Umbilical cord (tissue), 2 donors: ENCODE results near the gene TRERF1. TPM values are rescaled to one million over a fixed set of nuclear protein-coding genes. Genes with fewer than 3 reads are reported as not detected.

Experiments used
- DNase-seq: peaks from one replicate; pipeline ENCODE4 v3.0.0-alpha.2; 2015; ENCODE audit warnings: low spot score
- total RNA-seq: library from RNA; depleted of rRNA; stranded (reverse); fragments of >200 nt; gene quantifications from one replicate; pipeline ENCODE4 v1.2.3, GENCODE V29; 2014; ENCODE audit warnings: low replicate concordance; ENCODE audit not compliant: insufficient read depth

The TRERF1 gene
- total RNA-seq, 1 donor from 2014 or later, result 4.8 TPM

DNA sequence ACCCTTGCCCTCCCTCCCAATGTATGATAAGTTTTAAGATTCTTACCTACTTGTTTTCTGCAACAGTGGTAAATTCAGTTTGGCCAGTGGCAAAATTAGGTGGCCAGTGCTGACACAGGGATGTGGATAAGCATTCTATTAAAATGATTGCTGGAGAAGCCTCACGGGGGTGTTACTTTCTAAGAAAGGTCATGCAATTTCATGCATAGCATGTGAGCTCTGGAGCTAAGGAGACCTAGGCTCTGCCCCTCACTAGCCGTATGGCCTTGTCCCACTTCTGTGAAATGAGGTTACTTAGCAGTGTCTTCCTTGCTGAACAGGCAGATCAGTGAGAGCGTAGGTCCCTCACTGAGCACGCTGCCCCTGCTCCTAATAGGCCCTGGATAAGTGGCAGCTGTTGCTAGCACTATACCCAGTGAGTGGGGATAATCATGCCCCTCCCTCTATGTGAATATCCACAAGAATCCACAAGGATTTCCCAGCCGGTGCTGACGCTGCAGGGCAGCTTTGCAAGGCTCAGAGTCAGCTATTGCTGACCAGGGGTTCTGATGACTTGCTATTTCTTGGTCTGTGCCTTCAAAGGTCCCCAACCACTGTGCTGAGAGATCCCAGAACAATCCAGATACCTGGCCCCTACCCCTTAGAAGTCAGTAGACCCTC is 147.5 kb downstream of the TRERF1 start:
- DNase-seq, result peak; percentile 93

- peak; percentile 70 for DNase-seq
These were observed 149.3 kb downstream of the TRERF1 start for GRCh38 chr6:42302411-42302810.

DNA sequence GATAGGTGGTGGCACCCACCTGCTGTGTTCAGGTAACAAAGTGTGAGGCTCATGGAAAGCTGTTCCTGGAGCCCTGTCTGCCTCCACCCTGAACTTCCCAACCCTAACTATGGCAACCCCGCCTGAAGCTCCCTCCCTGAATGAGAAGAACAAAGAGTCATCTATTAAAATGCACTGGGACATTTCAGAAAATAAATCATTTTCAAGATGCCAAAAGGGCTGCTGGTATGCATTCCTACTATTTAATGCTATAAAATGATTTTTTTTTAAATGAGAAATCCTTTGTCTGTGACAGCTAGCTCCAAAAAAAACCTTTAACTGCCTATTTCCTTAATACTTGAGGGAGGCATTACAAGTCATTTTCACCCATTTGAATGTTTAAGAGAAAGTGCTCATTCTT is 149.7 kb downstream of the TRERF1 start:
- DNase-seq, result no peak

GRCh38 chr6:42300701-42301100 is 151.0 kb downstream of the TRERF1 start:
- no peak for DNase-seq

- no peak for DNase-seq
These were observed 151.5 kb downstream of the TRERF1 start for GRCh38 chr6:42300185-42300584.

DNA sequence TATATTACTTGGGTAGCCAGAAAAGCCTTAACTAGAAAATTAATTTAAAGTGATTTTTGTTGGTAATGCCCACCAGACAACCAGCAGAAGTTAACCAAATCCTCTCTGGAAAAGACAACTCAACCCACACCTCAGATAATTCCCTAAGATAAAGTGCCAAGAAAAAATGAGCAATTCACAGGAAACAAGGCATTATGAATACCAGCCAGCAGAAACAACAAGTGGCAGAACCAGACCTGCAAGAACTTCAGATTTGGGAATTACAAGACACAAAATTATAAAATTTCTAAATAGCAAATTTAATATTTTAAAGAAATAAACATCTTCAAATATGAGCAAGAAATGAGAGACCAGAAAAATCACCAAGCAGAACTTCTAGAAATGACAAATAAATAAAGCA is 154.1 kb downstream of the TRERF1 start:
- no peak for DNase-seq

DNA sequence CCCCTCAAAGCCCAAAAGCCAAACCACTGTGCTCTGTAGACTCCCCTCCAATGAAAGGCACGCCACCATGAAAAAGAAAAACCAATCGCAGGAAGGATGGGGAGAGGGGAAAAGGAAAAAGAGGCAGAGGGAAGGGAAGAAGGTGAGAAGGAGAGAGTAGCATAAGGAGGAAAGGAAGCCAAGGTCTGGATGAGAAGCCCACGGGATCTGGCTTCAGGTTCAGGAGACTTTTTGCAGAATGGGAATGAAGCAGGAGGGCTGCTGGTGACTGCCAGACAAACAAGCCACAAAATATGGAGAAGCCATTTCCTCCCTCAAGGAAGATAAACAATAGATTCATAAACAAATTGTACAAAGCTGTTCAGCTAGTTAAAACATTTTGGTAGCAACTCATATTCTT is 155.1 kb downstream of the TRERF1 start:
- DNase-seq, result no peak

DNA sequence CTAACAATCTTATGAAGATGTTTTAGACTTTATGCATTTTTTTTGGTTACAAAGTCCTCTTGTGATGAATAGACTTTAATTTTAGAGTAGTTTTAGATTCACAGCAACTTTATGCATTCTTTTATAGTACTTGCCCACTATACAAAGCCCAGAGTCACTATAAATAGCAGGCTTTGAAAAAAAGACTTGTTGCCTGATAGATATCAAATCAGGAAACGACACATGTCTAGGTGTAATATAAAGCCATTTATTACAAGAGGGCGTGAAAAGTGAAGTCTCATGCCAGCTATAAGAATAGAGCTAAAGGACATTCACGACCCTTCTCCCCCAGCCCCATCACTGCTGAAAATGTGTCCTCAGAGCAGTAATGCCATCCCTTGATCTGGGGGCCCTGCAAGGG is 156.0 kb downstream of the TRERF1 start:
- DNase-seq, result no peak

DNA sequence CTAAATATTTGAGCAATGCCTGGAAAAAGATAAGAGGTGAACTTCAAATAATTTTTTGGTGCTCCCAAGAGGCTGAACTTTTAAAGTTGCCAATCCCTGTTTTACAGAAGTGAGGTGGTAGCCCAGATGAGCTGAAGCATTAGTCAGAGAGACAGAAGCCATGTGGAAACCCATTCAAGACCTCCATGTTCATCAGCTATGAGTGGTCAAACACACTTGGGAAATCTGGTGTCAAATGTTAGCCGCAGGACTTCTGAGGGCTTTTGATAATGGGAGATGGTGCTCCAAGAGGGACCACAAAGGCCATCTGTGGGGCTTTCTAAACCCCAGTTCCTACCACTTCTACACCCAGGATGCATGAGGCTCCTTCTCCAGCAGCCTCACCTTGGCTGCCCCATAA is 156.5 kb downstream of the TRERF1 start:
- no peak for DNase-seq

- no peak for DNase-seq
These were observed 157.0 kb downstream of the TRERF1 start for GRCh38 chr6:42294759-42295158.

- DNase-seq, result no peak
These were observed 158.2 kb downstream of the TRERF1 start for GRCh38 chr6:42293386-42293977.

DNA sequence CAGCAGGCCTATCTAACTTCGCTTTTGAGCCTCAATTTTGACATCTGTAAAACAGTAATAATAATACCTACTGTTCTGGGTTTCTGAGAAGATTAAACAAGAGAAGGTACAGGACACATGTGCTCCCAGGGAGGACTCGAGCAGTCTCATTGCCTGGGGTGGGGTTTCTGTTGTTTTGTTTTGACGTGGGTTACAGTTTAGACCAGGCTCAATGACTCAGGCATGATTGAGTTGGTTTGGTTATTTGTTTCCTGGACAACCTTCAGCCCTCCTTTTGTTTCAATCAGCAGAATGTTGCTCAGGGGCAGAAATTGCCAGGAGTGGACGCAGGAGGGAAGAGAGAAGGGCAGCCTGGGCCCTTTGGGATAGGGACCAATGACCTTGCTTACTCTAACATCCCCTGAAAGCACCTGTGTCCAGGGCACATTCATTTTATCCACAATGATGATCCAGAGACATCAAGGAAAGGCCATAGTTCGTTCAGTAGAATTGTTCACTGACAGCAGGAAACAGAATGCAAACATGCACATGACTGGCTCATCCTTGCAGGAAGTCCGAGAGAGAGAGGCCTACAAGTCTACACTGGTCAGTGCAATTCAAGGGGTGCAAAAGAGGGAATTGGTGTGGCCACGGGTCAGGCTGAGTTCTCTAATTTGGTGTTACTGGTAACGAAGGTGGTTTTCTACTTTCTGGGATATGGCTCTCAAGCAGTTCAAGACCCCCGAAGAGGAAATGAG is 159.6 kb downstream of the TRERF1 start:
- no peak for DNase-seq

DNA sequence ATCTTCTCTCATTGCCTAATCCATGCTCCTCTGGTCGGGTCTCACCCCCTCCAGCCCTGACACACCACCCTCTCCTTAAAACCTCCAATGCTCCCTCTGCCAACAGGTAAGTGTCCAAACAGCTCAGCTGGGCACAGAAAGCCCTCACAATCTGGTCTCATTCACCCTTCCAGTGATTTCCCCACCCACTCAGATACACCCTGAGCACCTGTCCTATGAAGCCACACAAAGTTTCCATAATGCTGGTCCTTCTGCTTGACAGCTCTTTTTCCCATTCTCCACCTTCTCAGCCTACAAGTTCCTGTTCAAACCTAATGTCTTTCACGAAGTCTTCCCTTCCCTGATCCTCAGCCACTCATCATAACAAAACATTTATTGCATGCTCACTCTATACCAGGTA is 164.0 kb downstream of the TRERF1 start:
- no peak for DNase-seq

DNA sequence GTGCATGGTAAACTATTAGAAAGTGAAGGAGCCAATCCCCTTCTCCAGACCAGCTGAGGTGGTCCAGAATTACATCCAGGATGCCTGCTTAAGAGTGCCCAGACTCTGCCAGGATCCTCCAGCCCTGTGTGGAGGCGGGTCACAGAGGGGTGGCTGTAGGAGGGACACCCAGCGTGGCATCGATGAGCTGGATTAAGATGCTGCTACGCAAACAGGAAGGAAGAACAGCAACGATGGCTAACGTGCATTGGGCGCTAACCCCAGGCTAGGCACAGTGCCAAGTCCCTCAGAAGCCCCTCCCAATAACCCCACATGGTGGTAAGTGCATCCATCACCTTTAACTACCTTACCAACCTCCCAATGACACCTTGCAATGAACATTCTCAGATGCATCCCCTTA is 170.2 kb downstream of the TRERF1 start:
- no peak for DNase-seq

GRCh38 chr6:42280966-42281533 is 170.7 kb downstream of the TRERF1 start:
- peak; percentile 29 for DNase-seq

GRCh38 chr6:42279966-42280629 is 171.6 kb downstream of the TRERF1 start:
- DNase-seq, result peak; percentile 36

GRCh38 chr6:42279144-42279781 is 172.5 kb downstream of the TRERF1 start:
- DNase-seq, result peak; percentile 81

- no peak for DNase-seq
These were observed 173.4 kb downstream of the TRERF1 start for GRCh38 chr6:42278131-42278853.

DNA sequence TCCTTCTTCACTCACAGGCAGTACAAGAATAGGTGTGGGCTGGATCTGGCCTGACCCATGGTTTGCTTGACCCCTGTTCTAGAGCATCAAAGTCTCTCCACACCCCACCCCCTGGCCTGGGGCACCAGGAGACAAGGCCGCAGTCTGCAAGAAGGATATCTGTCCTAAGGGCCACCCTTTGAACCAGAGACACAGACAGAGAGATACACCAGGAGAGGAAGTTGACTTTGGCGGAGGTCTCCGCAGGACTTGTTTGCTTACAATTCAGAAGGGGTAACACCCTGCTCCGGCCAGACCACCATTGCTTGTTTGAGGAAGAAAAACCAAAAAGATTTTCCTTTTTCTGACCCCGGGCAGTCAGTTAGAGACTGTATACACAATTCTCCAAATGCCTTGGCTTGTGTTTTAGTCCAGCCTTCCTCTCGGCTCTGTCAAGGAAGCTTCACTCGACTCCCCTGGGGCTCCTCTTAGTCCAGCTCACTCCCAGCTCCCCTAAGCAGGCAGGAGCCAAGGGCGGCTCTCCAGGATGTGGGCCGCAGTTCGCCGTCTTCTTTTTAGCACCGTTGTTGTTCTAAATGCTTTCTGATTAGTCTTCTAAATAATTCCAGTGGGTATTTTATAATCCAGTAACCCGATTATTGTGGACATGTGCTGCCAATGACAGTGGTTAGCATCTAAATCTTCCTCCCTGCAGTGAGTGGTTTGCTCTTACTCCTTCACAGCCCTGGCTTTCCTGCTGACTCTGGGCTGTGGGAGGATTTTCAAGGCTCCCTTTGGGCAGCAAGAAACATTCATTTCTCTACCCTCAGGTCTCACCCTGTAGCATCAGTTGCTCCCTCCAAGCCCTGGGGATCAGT is 175.5 kb downstream of the TRERF1 start:
- peak; percentile 75 for DNase-seq
